Hematopoietic multipotent progenitor cell treated with erythropoietin and hydrocortisone succinate and interleukin-3 and kit ligand, for 15 days (in vitro differentiated cells): ENCODE results near the gene PEX19.

Experiments used
- DNase-seq: peaks from one replicate; pipeline ENCODE4 v3.0.0-alpha.2; 2015; ENCODE audit warnings: low spot score

PEX19 gene

DNA sequence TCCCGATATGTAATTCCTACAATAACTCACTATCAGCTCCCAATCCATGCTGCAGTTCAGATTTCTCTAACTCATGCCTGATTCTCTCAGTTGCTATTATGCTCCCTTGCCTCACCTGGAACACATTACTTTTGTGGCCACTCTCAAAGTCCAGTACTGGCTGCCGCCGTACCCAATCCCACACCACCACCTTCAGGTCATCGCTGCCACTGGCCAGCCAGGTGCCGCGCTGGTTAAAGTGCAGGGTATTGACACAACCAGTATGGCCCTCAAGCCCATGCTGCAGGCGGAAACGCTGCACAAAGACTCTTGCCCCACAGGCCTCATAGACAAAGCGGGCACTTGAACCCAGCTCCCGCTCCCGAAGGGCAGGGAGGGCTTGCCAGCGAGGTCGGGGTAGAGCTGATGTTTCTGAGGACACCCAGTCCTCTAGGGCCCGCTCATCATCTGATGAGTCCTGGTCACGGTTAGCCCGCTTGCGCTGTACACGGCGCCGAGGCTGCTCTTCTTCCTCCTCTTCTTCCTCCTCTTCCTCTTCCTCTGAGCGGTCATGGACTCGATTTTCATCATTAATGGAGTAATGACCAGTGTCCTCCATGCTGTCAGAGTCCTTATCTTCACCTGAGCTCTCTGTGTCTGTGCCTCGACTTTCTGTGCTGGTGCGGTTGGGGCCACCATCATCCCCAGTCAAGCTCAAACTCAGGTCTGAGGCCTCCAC lies 45.2 kb downstream of the PEX19 start:
- no peak for DNase-seq

DNA sequence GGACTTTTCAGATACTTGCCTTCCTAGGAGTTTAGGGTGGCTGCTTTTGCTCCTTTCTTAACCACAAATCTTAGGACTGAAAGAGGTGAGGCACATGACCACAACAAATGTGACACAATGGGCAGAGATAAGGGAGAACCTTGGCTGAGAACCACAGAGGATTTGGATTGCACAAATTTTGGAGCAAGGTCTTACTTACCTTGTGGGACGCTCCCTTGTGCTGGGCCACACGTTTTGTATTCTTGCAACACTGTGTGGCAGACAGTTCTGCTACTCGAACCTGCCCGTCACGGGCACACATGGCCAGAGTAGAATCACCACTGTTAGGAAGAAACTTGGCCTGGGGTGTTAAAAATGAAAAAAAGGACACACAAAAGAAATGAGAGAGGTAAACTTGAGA lies 46.5 kb downstream of the PEX19 start:
- no peak for DNase-seq

DNA sequence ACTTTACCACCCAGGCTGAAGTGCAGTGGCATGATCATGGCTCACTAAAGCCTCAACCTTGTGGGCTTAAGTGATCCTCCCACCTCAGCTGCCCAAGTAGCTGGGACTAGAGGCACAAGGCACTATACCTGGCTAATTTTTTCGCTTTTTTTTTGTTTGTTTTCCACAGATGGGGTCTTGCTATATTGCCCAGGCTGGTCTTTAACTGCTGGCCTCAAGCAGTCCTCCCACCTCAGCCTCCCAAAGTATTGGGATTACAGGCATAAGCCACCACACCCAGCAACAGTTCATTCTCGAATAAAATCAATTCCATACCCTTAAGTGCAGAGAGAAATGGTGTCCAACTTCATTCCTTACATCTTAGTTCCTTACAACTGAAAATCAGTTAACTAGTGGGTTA lies 47.4 kb downstream of the PEX19 start:
- DNase-seq = no peak

DNA sequence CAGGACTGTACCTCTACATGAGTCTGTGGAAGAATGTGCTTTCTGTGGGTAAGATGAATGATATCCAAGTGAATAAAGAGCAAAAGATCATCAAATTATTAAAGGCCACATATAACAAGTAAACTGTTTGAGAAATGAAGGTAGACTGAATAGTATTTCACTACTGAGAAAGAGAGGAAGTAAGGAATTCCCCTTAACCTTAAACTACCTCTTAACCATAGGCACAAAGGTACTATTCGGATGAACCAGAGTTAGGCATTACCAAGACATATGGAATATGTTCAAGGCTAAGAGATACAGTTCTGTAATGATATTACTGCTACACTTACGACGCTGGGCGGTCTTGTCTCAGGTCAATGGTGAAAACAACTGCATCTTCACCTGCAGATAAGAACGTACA lies 48.1 kb downstream of the PEX19 start:
- DNase-seq = no peak

DNA sequence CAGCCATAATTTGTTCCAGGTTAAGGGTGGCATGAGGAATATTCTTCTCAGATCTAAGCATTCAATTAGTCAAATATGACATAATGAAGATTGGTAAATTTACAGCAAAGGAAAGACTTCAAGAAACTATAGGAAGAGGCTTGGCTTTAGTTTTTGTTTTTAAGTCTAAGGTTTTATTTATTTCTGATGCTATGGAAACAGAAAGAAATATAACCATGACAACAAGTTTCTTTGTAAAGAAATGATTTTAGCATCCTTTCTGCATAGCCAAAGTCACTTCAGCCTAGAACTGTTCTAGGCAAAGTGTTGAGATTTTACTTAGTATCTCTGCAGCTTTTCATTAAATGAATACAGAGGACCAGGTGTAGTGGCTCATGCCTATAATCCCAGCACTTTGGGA lies 52.0 kb downstream of the PEX19 start:
- DNase-seq = no peak

DNA sequence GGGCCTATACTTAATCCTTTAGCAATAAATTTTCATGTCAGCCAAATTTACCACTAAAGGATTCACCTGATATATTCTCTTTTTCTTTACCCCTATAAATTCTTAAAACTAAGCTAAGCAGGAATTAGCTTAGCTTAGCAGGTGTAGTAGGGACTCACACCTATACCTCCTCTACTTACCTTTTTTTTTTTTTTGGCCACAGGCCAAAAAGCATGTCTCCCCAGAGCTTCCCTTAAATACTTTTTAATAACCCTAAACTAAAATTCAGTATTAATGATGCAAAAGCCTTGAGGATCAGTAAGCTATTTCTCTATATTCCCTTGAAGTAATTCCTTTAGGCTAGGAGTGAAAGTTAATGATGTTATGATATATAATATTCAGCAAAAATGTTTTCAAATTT lies 56.5 kb downstream of the PEX19 start:
- no peak for DNase-seq

DNA sequence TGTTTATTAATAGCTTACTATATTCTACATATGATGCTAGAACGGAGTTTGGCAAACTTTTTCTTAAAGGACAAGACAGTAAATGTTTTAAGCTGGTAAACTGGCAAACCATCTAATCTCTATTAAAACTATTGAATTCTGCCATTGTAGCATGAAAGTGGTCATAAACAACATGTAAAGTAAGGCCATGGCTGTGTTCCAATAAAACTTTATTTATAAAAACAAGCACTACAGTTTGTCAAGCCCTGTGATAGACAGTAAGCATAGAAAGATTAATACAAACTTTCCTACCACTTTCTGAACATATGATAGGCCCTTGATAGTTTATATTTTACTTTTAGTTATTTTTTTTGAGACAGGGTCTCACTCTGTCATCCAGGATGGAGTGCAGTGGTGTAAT lies 57.4 kb downstream of the PEX19 start:
- DNase-seq = no peak

DNA sequence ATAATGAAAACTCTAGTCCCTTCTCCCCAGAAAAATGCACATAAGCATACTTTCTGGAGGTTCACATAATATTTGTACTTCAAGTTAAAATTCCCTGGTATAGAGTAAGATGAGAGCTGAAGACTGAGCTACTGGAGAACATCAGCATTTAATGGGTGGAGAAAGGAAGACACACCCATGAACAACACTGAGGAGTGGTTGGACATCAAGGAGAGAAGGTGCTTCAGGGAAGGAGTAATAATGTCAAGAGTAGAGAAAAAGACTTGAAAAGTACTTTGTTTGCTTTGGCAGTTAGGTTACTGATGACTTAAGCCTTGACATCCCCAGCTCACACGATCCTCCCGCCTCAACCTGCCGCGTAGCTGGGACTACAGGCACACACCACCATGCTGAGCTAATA lies 57.9 kb downstream of the PEX19 start:
- no peak for DNase-seq
